ENCODE data around the gene PDPR. TPM values are rescaled to one million over a fixed set of nuclear protein-coding genes. Genes with fewer than 3 reads are reported as not detected.

PDPR gene
- total RNA-seq, 1 donor from 2014 or later = 20.1 TPM

Other genes with a start within 250 kb of the PDPR start
- gene CLEC18A, start 163.0 kb upstream of the PDPR start, total RNA-seq = 2.7 TPM
- 1.0 TPM for gene CLEC18C, start 59.5 kb downstream of the PDPR start, total RNA-seq
- gene EXOSC6, start 137.6 kb downstream of the PDPR start, total RNA-seq = 21.4 TPM
- 101 TPM for gene AARS1, start 175.2 kb downstream of the PDPR start, total RNA-seq
- 28.3 TPM for gene DDX19B, start 184.9 kb downstream of the PDPR start, total RNA-seq
- 24.5 TPM for gene DDX19A, start 232.6 kb downstream of the PDPR start, total RNA-seq